SJCRH30 (cell line): ENCODE data around the gene CORO1C. TPM values are rescaled to one million over a fixed set of nuclear protein-coding genes. Genes with fewer than 3 reads are reported as not detected.

Experiments
- DNase-seq, 2 experiments: peaks; one replicate each; pipeline ENCODE4 v3.0.0-alpha.2; 2015 to 2020
- H3K27ac ChIP-seq: fragments of 250-450 bp; sonication (Bioruptor Pico); 2 replicates; pipeline ENCODE4 v1.5.1; 2020; ENCODE audit warnings: mild to moderate bottlenecking, moderate library complexity
- H3K27me3 ChIP-seq: fragments of 250-450 bp; sonication (Bioruptor Pico); 2 replicates; pipeline ENCODE4 v1.5.1; 2020; ENCODE audit warnings: mild to moderate bottlenecking, moderate library complexity
- H3K36me3 ChIP-seq: fragments of 250-450 bp; sonication (Bioruptor Pico); 2 replicates; pipeline ENCODE4 v1.5.1; 2020; ENCODE audit warnings: mild to moderate bottlenecking, moderate library complexity
- H3K4me1 ChIP-seq: fragments of 250-450 bp; sonication (Bioruptor Pico); 2 replicates; pipeline ENCODE4 v1.5.1; 2020; ENCODE audit warnings: mild to moderate bottlenecking, moderate library complexity
- H3K4me3 ChIP-seq: fragments of 250-450 bp; sonication (Bioruptor Pico); 2 replicates; pipeline ENCODE4 v1.5.1; 2020; ENCODE audit warnings: mild to moderate bottlenecking, moderate library complexity
- H3K9me3 ChIP-seq: fragments of 250-450 bp; sonication (Bioruptor Pico); replicated peaks from 2 replicates; pipeline ENCODE4 v1.5.1; 2020; ENCODE audit warnings: mild to moderate bottlenecking, moderate library complexity
- total RNA-seq: library from RNA; depleted of rRNA; stranded (reverse); fragments of >200 nt; shearing (Covaris generic); gene quantifications from 2 replicates; pipeline ENCODE4 v1.2.3, GENCODE V29; 2014

The CORO1C gene
- total RNA-seq, 1 experiment from 2014 or later, result 113 TPM

DNA sequence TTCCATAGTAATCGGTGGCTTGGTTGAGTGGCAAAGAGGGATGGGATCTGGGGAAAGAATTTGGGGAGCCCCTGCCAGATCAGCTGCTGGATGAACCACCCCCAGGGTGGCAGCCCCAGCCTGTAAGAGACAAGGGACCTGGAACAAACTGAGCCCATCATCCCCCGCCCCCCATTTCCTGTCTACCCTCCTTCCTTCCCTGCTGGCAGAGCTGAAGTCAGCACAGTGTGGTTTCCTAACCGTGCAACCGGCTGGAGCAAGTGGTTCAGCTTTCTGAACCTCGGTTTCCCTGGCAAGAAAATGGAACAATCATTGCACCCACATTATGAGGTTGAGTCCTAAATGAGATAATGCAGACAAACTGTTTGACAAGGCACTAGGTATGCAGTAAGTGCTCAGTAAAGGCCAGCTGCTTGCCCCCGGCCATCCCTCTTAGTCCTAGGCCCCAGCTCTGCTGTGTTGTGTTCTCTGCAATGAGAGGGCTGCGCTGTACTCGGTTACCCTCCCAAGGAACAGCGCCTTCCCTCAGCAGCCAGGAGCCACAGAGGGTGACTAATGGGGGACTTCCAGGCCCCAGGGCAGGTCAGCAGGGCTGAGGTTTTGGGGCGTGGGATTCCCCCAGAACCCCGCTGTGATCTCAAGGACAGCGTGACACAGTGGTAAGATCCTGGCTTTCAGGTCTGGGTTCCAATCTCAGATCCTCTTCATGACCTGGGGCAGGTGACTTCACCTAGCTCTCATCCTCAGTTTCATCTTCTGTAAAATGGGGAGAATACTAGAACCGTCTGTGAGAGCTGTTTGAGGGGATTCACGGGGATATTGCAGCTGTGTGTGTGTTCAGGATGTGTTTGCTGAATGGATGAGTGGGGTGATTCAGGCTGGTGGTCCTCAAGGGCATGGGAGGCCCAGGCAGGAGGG is 114.1 kb downstream of the CORO1C start:
- Histone ChIP-seq H3K9me3 (peaks cover 4% of the 10 kb centered on the region; the same call in 1 of the 2 replicates), H3K27ac (no peak overlapping the region), H3K27me3 (no peaks in the 10 kb centered on the region), H3K36me3 (no peaks in the 10 kb centered on the region), H3K4me3 (no peak overlapping the region), H3K4me1 (peaks cover 18% of the 10 kb centered on the region)
- no peak for DNase-seq

DNA sequence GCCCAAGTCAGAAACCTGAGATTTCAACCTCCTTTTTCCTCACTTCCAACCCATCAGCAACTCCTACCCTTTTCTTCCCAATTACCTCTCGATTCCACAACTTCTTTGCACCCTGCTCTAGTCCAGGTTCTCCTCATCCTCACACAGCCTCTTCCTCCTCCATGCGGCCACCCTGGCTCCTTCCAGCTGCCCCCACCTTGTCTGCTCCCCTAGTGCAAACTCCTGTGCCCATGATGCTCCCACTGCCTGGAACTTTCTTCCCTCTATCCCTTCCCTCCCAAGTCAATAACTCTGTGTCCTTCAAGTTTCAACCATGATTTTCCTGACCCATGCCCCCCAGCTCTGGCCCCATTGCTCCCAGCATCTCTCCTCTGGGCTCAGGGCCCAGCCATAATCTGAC is 115.0 kb downstream of the CORO1C start:
- H3K9me3 ChIP-seq, result peaks cover 4% of the 10 kb centered on the region; the same call in 1 of the 2 replicates
- no peak overlapping the region for H3K4me3 ChIP-seq
- no peak for DNase-seq
- no peaks in the 10 kb centered on the region for H3K27me3 ChIP-seq
- H3K4me1 ChIP-seq, result peaks cover 21% of the 10 kb centered on the region
- no peak overlapping the region for H3K27ac ChIP-seq
- no peaks in the 10 kb centered on the region for H3K36me3 ChIP-seq

DNA sequence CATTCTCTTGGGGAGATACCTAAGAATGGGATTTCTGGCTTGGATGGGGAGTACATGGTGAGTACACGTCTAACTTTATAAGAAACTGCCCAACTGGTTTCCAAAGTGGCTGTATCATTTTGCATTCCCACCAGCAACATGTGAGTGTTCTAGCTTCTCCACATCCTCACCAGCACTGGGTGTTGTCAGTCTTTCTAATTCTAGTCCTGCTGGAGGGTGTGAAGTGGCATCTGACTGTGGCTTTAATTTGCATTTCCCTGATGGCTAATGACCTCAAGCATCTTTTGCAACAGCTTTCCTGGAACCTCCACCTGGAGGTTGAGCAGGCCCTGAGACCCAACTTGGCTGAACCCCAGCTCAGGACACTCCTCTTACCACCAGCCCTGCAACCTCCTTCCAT is 115.4 kb downstream of the CORO1C start:
- H3K4me1 ChIP-seq, result peaks cover 21% of the 10 kb centered on the region
- peaks cover 4% of the 10 kb centered on the region; the same call in 1 of the 2 replicates for H3K9me3 ChIP-seq
- H3K36me3 ChIP-seq, result no peaks in the 10 kb centered on the region
- no peak overlapping the region for H3K27ac ChIP-seq
- H3K4me3 ChIP-seq, result no peak overlapping the region
- no peaks in the 10 kb centered on the region for H3K27me3 ChIP-seq
- no peak for DNase-seq

DNA sequence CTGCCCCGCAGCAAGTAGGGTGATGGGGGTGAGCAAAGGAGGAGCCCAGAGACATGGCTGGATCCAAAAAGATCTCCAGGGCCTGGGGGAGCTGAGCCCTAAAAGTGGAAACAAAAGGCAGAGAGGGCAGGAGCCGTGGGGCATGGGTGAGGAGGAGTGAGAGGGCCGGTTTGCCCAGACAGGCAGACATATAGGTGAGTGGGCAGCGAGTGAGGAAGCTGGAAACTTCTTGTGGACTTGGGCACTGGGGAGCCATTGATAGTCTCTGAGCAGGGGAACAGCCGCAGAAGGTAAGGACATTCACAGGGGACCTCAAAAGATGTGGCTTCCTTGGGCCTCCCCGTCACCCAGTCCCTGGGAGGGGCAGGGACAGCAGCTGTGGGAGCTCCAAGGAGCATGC is 116.7 kb downstream of the CORO1C start:
- H3K4me1 ChIP-seq, result peaks cover 28% of the 10 kb centered on the region

DNA sequence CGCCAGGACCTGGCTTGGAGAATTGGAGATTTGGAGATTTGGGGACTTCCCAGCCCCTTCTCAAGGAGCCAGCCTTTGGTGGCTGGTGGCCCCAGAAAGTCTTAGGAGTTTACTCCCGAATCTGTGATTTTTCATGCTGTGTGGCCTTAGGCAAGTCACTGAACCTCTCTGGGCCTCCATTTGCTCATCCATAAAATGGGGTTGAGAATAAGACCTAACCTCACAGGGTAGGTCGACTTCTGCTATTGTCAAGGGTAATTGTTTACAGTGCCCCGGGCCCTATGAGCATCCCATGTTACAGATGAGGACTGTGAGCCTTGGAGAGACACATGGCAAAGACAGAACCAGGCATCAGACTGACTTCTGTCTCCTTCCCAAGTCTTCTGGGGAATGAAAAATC is 117.3 kb downstream of the CORO1C start:
- Histone ChIP-seq H3K27me3 (no peaks in the 10 kb centered on the region), H3K27ac (no peak overlapping the region), H3K4me3 (no peak overlapping the region), H3K36me3 (no peaks in the 10 kb centered on the region), H3K9me3 (peaks cover 4% of the 10 kb centered on the region; the same call in 1 of the 2 replicates), H3K4me1 (peaks cover 32% of the 10 kb centered on the region)
- no peak for DNase-seq

More for the DNA sequence above, 116.7 kb downstream of the CORO1C start:
- Histone ChIP-seq H3K9me3 (peaks cover 4% of the 10 kb centered on the region; the same call in 1 of the 2 replicates), H3K27me3 (no peaks in the 10 kb centered on the region), H3K4me3 (no peak overlapping the region), H3K36me3 (no peaks in the 10 kb centered on the region), H3K27ac (no peak overlapping the region)
- no peak for DNase-seq

DNA sequence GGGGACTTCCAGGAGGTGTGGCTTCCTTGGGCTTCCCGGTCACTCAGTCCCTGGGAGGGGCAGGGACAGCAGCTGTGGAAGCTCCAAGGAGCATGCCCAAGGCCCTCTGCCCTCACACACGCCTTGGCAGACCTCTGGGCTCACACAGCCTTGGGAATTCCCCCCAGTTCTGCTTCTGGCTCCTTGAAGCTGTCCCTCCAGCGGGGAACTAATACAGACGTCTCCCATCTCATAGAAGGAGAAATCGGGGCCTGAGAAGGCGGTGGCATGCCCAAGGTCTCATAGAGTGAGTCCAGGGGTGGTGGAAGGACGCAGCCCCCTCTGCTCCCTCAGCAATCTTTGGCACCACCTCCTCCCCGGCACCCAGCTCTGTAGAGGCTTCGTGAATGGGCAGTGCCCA is 117.8 kb downstream of the CORO1C start:
- H3K27me3 ChIP-seq, result no peaks in the 10 kb centered on the region
- no peak overlapping the region for H3K4me3 ChIP-seq
- peaks cover 30% of the 10 kb centered on the region for H3K4me1 ChIP-seq
- peaks cover 4% of the 10 kb centered on the region; the same call in 1 of the 2 replicates for H3K9me3 ChIP-seq
- no peak for DNase-seq
- no peak overlapping the region for H3K27ac ChIP-seq
- H3K36me3 ChIP-seq, result no peaks in the 10 kb centered on the region

DNA sequence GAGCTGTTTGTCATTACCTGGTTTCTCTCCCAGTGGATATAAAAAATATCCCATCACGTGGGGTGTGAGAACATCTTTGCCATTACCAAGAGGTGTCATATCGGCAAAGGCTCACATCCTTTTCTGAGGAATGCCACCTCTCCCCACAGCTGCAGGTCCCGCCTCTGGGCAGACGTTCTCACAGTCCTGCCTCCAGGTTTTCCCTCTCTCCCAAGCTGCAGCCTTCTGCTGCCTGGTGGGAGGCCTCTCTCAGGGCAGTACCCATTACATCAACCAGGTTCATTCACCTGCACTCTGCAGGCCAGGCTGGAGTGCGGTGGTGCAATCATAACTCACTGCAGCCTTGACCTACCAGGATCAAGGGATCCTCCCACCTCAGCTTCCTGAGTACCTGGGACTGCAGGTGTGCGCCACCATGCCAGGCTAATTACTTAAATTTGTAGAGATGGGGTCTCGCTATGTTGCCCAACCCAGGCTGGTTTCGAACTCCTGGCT is 118.5 kb downstream of the CORO1C start:
- Histone ChIP-seq H3K36me3 (no peaks in the 10 kb centered on the region), H3K4me1 (peaks cover 26% of the 10 kb centered on the region), H3K4me3 (no peak overlapping the region), H3K27me3 (no peaks in the 10 kb centered on the region), H3K27ac (no peak overlapping the region), H3K9me3 (peaks cover 4% of the 10 kb centered on the region; the same call in 1 of the 2 replicates)
- peak in 1 of 2 experiments; percentile 55 for DNase-seq

DNA sequence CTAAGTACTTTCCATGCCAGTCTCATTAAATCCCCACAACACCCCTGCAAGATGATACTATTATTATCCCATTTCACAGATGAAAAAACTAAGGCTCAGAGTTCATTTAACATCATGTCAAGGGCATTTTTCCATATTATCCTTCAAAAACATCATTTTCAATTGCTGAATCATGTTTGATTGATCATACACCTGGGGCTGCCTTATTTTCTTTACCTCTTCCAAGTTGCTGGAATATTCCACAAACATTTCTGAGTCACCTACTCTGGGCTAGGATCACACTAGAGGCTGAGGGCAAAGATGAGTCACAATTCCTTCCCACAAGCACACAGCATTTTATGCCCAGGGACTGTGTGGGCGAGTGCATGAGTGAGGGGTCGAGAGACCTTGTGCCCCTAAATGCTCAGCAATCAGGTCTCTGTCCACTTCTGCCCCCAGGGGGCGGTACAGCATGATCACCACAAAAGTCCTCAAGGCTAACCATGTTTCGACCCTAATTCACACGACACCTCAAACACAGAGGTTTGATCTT is 119.4 kb downstream of the CORO1C start:
- Histone ChIP-seq H3K4me1 (peaks cover 25% of the 10 kb centered on the region), H3K4me3 (no peak overlapping the region), H3K36me3 (no peaks in the 10 kb centered on the region), H3K27ac (no peak overlapping the region), H3K27me3 (no peaks in the 10 kb centered on the region), H3K9me3 (peaks cover 4% of the 10 kb centered on the region; the same call in 1 of the 2 replicates)
- peak; percentile 51 to 71 for DNase-seq

DNA sequence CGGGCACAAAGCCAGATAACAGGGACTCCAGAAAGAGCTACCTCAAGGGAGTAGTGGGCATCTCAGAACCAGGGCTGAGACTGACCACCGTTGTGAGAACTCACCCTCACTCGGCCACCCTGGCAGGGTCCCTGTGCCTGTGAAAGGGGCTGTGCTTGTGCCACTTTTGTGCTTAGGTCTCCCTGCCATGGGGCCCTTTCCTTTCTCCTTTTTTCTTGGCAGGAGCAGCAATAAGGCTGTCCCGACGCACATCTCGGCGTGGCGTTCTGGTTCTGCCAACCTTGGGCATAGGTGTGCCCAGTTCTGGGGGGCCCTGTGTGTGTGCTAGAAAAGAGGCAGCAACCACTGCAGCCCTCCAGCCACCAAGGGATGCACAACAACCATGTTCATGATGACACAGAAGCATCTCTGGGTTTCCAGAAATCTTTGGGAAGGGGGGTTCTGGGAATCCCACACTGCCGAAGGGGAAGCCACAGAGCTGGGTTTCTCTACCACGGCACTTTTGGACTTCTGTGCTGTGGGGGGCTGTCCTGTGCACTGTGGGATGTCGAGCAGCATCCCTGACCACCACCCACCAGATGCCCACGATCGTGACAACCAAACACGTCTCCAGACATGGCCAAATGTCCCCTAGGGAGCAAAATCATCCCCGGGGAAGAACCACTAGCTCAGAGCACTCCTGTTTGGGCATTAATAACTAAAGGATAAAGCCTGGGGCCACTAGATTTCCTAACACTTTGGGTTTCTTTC is 120.3 kb downstream of the CORO1C start:
- Histone ChIP-seq H3K9me3 (peaks cover 4% of the 10 kb centered on the region; the same call in 1 of the 2 replicates), H3K27me3 (no peaks in the 10 kb centered on the region), H3K4me3 (no peak overlapping the region), H3K36me3 (no peaks in the 10 kb centered on the region), H3K27ac (no peak overlapping the region), H3K4me1 (peaks cover 25% of the 10 kb centered on the region)
- no peak for DNase-seq

DNA sequence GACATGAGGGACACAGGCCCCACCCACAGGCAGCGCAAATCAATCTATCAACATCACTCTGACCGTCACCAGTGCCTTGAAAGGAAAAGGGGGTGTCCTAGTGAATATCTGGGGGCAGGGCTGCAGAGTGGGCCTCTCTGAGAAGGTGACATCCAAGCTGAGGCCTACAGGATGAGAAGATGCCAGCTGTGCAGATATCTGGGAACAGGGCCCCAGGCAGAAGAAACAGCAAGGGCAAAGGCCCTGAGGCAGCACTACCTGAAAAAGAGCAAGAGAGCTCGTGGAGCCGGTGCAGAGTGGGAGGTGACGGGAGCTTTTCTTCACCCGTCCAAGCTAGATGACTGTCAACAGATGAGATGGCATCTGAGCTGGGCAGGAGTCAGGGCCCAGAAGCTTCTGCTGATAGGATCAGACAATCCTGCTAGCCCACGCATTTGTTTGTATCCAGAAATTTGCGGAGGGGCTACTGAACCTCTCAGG is 120.9 kb downstream of the CORO1C start:
- Histone ChIP-seq H3K27ac (no peak overlapping the region), H3K4me3 (no peak overlapping the region), H3K9me3 (no peaks in the 10 kb centered on the region), H3K27me3 (no peaks in the 10 kb centered on the region), H3K36me3 (no peaks in the 10 kb centered on the region), H3K4me1 (peaks cover 25% of the 10 kb centered on the region)
- no peak for DNase-seq

DNA sequence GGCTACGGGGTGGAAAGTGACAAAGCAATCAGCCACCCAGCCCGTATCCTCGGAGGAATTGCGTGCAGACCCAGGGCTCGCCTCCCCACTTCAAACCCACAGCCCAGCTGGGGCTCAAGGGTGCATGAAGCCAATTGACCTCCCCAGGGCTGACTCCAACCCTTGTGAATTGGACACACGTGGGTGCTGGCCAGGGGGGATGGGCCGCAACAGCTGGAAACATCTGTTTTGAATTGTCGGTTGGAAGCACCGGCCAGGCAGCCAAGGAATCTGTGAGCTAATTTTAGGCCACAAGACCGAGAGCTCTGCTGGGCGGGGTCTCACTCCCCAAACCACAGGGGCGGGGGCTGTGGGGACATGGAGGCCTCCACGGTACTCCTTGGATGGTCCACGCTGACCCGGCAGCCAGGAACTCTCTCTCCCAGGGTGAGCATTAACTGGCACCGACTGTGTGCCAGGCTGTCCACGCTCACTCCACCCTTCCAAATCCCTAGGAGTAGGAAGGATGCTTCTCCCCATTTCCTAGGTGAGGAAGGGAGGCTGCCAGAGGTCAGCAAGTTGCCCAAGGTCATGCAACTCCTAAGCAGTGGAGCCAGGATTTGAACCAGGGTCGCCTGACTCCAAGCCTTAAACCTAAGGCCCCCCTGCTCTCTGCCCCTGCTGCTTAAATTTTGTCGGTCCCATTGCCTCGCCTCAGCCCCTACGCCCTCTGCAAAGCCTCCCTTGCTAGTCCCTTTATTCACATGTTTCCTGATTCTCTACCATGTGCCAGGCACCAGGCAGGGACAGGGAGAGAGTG is 121.6 kb downstream of the CORO1C start:
- DNase-seq, result peak; percentile 71 to 72
- peaks cover 26% of the 10 kb centered on the region for H3K4me1 ChIP-seq
- H3K27me3 ChIP-seq, result no peaks in the 10 kb centered on the region
- no peak overlapping the region for H3K27ac ChIP-seq
- H3K4me3 ChIP-seq, result no peak overlapping the region
- no peaks in the 10 kb centered on the region for H3K36me3 ChIP-seq
- H3K9me3 ChIP-seq, result no peaks in the 10 kb centered on the region

DNA sequence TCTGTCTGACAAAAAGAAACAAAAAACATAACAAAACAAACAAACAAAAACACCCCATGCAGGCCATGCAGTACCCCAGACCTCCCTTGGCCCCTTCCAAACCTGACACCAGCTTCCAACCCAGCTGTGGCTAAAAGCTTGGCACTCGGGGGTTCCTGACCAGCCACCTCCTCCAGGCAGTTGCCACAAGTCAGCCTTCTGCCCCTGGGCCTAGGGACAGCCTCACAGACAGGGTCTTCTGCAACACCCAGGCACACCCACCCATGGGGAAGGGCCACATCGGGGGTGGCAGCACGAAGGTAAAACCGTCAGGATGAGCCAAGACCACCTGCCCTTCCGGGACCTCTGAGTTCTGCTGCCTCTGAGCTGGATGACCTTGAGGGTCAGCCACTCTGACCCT is 122.7 kb downstream of the CORO1C start:
- Histone ChIP-seq H3K36me3 (no peaks in the 10 kb centered on the region), H3K4me3 (no peak overlapping the region), H3K27me3 (no peaks in the 10 kb centered on the region), H3K4me1 (peaks cover 28% of the 10 kb centered on the region), H3K9me3 (no peaks in the 10 kb centered on the region), H3K27ac (no peak overlapping the region)
- no peak for DNase-seq

DNA sequence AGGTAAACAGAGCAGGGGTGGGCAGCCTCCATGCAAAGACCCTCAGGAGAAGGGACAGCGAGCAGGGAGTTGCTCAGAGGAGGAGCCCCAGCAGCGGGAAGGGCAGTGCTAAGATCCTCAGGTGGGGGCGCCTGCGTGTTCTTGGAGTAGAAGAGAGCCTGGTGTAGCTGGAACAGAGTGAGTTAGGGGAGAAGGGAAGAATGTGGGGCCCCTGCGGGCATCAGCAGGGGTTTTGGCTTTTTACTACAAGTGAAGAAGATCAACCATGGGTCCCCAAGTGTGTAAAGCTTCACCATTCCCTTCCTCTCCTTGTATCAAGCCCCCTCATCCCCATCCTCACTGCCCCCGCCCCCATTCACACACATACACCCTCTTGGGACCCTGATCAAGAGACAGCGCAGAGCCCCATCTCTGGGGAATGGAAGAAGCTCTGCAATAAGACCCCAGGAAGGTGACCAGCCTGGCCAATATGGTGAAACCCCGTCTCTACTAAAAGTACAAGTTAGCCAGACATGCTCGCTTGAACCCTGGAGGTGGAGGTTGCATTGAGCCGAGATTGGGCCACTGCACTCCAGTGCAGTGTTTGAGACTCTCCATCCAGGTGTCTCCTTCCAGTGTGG is 123.2 kb downstream of the CORO1C start:
- no peak overlapping the region for H3K27ac ChIP-seq
- H3K4me3 ChIP-seq, result no peak overlapping the region
- no peaks in the 10 kb centered on the region for H3K27me3 ChIP-seq
- H3K9me3 ChIP-seq, result no peaks in the 10 kb centered on the region
- no peaks in the 10 kb centered on the region for H3K36me3 ChIP-seq
- peaks cover 24% of the 10 kb centered on the region for H3K4me1 ChIP-seq
- no peak for DNase-seq

DNA sequence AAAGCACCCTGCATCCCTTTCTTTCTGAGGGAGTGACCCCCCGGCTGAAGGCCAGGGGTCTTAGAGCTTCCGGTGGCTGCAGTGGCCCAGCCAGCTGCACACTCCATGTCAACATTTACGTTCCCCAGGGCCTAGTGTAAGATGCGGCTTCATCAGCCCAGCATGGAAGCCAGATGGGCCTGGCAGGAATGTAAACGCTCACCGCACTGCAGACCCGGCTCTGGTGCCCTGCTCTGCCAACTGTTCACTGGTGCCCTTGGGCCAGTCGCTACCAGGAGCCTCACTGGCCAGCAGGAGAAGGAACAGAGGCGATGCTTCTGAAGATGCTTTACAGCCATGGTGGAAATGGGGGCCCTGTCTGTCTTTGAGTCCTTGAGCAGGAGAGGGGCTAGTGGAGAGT is 124.8 kb downstream of the CORO1C start:
- H3K9me3 ChIP-seq, result no peaks in the 10 kb centered on the region

More for the DNA sequence above, 124.8 kb downstream of the CORO1C start:
- Histone ChIP-seq H3K36me3 (no peaks in the 10 kb centered on the region), H3K27ac (no peak overlapping the region), H3K27me3 (no peaks in the 10 kb centered on the region), H3K4me3 (no peak overlapping the region), H3K4me1 (peaks cover 14% of the 10 kb centered on the region)
- no peak for DNase-seq
